22Rv1 (cell line): ENCODE results near the gene OCA2.

Experiments
- H3K27ac ChIP-seq: fragments of 450-650 bp; 2 replicates; pipeline ENCODE4 v1.5.1; 2017
- CTCF ChIP-seq: fragments of 450-650 bp; IDR thresholded peaks from 2 replicates; pipeline ENCODE4 v1.5.1; 2017; ENCODE audit warnings: mild to moderate bottlenecking
- ZFX ChIP-seq: fragments of 450-650 bp; IDR thresholded peaks from 2 replicates; pipeline ENCODE4 v1.6.1; 2017; ENCODE audit warnings: antibody characterized with exemption, borderline replicate concordance

The OCA2 gene

DNA sequence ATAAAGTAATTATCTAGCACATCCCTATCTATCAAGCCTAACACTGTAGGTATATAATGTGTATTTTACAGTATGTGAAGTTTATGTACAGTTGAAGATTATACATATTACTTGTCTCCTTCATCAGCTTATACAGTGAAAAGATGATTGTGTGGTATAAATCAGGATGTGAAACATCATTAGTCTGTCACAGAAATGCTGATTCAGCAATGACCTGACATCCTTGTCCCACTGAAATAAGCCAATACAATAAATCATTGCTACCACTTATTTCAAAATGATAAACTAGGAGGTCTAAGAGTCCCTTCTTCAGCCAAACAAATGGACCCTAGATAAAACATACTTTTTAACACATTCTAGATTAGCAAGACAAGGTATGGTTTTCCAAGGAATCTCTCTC is 225.3 kb downstream of the OCA2 start:
- no peak overlapping the region for H3K27ac ChIP-seq
- TF ChIP-seq ZFX (no peak), CTCF (no peak)

DNA sequence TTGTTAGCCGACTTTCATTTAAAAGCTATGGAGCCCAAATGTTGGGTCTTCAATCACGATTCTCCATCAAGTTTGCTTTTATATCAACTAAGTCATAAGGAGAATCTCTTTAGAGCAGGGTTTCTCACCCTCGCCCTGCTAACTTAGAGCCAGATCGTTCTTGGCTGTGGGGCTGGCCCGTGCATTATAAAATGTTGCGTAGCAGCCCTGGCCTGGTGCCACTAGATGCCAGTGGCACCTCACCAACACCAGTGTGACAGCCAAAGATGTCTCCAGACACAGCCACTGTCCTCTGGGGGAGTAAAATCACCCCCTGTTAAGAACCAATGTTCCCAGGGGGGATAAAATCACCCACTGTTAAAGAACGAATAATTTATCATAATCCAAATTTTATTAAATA is 226.1 kb downstream of the OCA2 start:
- TF ChIP-seq CTCF: no peak
- no peak for TF ChIP-seq ZFX
- no peak overlapping the region for H3K27ac ChIP-seq

DNA sequence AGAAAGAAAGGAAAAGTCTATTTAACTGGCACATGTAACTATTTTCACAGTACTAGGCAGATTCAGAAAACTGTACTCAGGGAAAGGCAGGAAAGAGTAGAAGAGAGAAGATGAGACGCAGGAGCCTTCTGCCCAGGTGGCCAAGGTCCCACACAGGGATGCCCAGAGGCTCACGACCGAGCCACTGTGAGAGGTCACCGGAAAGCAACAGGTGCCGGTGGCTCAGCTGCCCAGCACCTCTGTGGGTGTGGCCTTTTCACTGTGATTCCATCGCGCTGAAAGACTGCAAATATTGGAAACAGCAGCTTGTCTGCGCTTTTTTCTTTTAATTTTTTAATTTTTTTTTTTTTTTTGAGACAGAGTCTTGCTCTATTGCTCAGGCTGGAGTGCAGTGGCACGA is 226.8 kb downstream of the OCA2 start:
- TF ChIP-seq CTCF (no peak), ZFX (no peak)
- no peak overlapping the region for H3K27ac ChIP-seq

- no peak for TF ChIP-seq CTCF
- no peak for TF ChIP-seq ZFX
- no peak overlapping the region for H3K27ac ChIP-seq
Observed at GRCh38 chr15:27871902-27872260, 227.2 kb downstream of the OCA2 start.

- H3K27ac ChIP-seq: no peak overlapping the region
- TF ChIP-seq CTCF: no peak
Observed at GRCh38 chr15:27871078-27871901, 227.8 kb downstream of the OCA2 start.

DNA sequence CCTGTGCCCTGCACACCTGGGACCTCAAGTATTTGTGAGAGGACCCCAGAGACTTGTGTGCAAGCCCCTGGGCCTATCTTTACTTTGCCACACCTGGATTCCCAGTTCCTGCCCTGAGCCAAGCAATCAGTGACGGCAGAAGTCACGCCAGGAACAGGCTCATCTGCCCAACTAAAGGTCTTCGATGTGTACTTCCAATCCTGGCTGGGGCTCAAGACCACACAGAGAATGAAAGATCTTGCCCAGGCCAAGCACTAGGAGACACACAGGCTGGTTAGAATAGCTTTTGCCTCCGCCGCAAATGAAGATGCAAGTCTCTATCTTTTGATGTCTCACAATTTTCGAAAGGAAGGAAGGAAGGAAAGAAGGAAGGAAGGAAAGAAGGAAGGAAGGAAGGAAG is 228.8 kb downstream of the OCA2 start:
- H3K27ac ChIP-seq: no peak overlapping the region
- TF ChIP-seq CTCF (no peak), ZFX (no peak)

DNA sequence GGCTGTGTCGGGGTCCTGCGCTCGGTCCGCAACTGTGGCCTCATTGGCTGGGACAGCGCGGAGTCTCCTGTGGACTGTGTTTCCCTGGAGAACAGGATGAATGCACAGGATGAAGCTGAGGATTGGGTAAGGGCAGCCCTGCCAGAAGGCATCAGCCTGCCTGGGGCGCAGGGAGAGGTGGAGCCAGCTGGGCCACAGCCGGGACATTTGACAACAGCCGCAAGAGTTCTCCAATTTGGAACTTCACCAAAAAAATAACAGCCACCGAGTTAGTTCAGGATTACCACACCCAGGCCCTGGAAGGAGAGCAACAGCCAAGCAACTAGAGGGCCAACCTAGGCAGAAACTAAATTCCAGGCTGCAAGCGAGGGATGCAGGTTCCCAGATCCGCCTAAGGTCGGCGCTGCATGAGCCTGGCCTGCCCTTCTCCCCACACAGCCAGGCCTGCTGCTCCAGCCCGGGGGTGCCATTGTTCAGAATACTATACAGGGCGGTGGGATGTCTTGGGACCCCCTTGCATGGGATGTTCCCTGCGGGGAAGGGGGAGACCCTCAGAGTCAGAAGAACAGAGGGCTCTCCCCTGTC is 229.3 kb downstream of the OCA2 start:
- H3K27ac ChIP-seq: no peak overlapping the region
- TF ChIP-seq CTCF: no peak
- TF ChIP-seq ZFX: no peak
